A549 (cell line): ENCODE measurements around the gene ABCB8. TPM values are rescaled to one million over a fixed set of nuclear protein-coding genes. Genes with fewer than 3 reads are reported as not detected.

Experiments
- ATAC-seq, 2 experiments: fragments of 200-7000 bp in 1 of 2; fragments of >200 bp in 1 of 2; cut with Nextera tagmentation in 1 of 2; cut with Tn5 transposase in 1 of 2; 3 replicates each; pipeline versions ENCODE4 v1.8.0 to v1.9.1; 2018 to 2020; ENCODE audit warnings: mild to moderate bottlenecking in 1 of 2, moderate library complexity in 1 of 2
- CTCF ChIA-PET: fragments of 300-600 bp; sonication (Branson Sonifier 250); formaldehyde crosslinking; extraction: SDS; loops from one replicate; lab custom pipeline; 2021; ENCODE audit warnings: antibody characterized with exemption, inconsistent platforms; lab: Yijun Ruan, JAX
- POLR2A ChIA-PET: fragments of 350-600 bp; formaldehyde crosslinking; extraction: SDS; loops from one replicate; lab custom pipeline; 2021; ENCODE audit warnings: antibody characterized with exemption, inconsistent platforms; lab: Yijun Ruan, JAX
- DNase-seq, 2 experiments: peaks; one replicate each; pipeline versions ENCODE4 v3.0.0 to v3.0.0-alpha.2; 2011 to 2016; ENCODE audit warnings: low read depth in 1 of 2, low spot score in 1 of 2
- FAIRE-seq: peaks from 2 replicates; lab custom pipeline; 2011; peaks lifted over from hg19 to GRCh38; lab: Jason Lieb, UNC
- H3K27ac ChIP-seq, 2 experiments: fragments of >200 bp; sonication (Bioruptor Twin); formaldehyde crosslinking; 3 replicates each; pipeline ENCODE4 v1.5.1; 2016 to 2017
- H3K4me1 ChIP-seq: fragments of >200 bp; sonication (Bioruptor Twin); formaldehyde crosslinking; 3 replicates; pipeline ENCODE4 v1.6.1; 2016
- H3K4me2 ChIP-seq: fragments of >200 bp; sonication (Bioruptor Twin); formaldehyde crosslinking; 3 replicates; pipeline ENCODE4 v1.6.1; 2016
- H3K4me3 ChIP-seq: fragments of >200 bp; sonication (Bioruptor Twin); formaldehyde crosslinking; 3 replicates; pipeline ENCODE4 v1.5.1; 2016
- H3K9me3 ChIP-seq: fragments of >200 bp; sonication (Bioruptor Twin); formaldehyde crosslinking; 3 replicates; pipeline ENCODE4 v1.6.1; 2016
- CBX2 ChIP-seq: fragments of 200-600 bp; sonication (generic); IDR thresholded peaks from 2 replicates; pipeline ENCODE4 v1.6.1; 2016; ENCODE audit warnings: low read depth, mild to moderate bottlenecking, borderline replicate concordance
- EHF ChIP-seq: fragments of 250-450 bp; sonication (Bioruptor Pico); IDR thresholded peaks from 2 replicates; pipeline ENCODE4 v1.5.0; 2020; ENCODE audit warnings: mild to moderate bottlenecking
- EHMT2 ChIP-seq: fragments of 200-600 bp; sonication (generic); IDR thresholded peaks from 2 replicates; pipeline ENCODE4 v1.6.1; 2016; ENCODE audit warnings: antibody characterized with exemption, low read depth, mild to moderate bottlenecking, moderate library complexity
- FOSL2 ChIP-seq, 2 experiments: fragments of 450-650 bp in 1 of 2; fragments of >200 bp in 1 of 2; sonication (Bioruptor Twin) in 1 of 2; formaldehyde crosslinking; IDR thresholded peaks; 2 replicates each; pipeline versions ENCODE4 v1.5.0 to v1.6.1; 2016 to 2020; ENCODE audit warnings: mild to moderate bottlenecking in 1 of 2, moderate library complexity in 1 of 2
- FOXS1 ChIP-seq: fragments of 250-450 bp; sonication (Bioruptor Pico); IDR thresholded peaks from 2 replicates; pipeline ENCODE4 v1.5.0; 2020; ENCODE audit warnings: mild to moderate bottlenecking, moderate library complexity
- HDAC2 ChIP-seq: fragments of 200-600 bp; sonication (generic); IDR thresholded peaks from 2 replicates; pipeline ENCODE4 v1.6.1; 2016
- KDM1A ChIP-seq: fragments of 200-600 bp; sonication (generic); IDR thresholded peaks from 2 replicates; pipeline ENCODE4 v1.6.1; 2016; ENCODE audit warnings: low read depth, mild to moderate bottlenecking
- KDM5A ChIP-seq: fragments of 200-600 bp; sonication (generic); IDR thresholded peaks from 2 replicates; pipeline ENCODE4 v1.6.1; 2016; ENCODE audit warnings: antibody characterized with exemption, mild to moderate bottlenecking
- MAX ChIP-seq: IDR thresholded peaks from 2 replicates; pipeline ENCODE4 v1.6.1; 2012
- MAZ ChIP-seq: fragments of 150-350 bp; IDR thresholded peaks from 2 replicates; pipeline ENCODE4 v1.6.1; 2014; ENCODE audit warnings: antibody characterized with exemption, low read depth, low read length, borderline replicate concordance
- MYC ChIP-seq: IDR thresholded peaks from 2 replicates; pipeline ENCODE4 v1.6.1; 2012; ENCODE audit warnings: mild to moderate bottlenecking, inconsistent platforms, low read length, improper control_type of control experiment, borderline replicate concordance
- RARB ChIP-seq: fragments of 250-450 bp; sonication (Bioruptor Pico); IDR thresholded peaks from 2 replicates; pipeline ENCODE4 v1.8.0; 2021; ENCODE audit warnings: mild to moderate bottlenecking, moderate library complexity
- RCOR1 ChIP-seq: fragments of 150-350 bp; IDR thresholded peaks from 2 replicates; pipeline ENCODE4 v1.6.1; 2014; ENCODE audit warnings: antibody characterized with exemption, low read length, low read depth
- TP53 ChIP-seq: fragments of 250-450 bp; sonication (Bioruptor Pico); IDR thresholded peaks from 2 replicates; pipeline ENCODE4 v1.5.0; 2021; ENCODE audit warnings: mild to moderate bottlenecking, moderate library complexity
- ZFP36 ChIP-seq: fragments of 450-650 bp; IDR thresholded peaks from 2 replicates; pipeline ENCODE4 v1.6.1; 2014; ENCODE audit warnings: borderline replicate concordance; ENCODE audit not compliant: partially characterized antibody
- ZSCAN20 ChIP-seq: fragments of 250-450 bp; sonication (Bioruptor Pico); IDR thresholded peaks from 2 replicates; pipeline ENCODE4 v1.8.0; 2022; ENCODE audit warnings: mild to moderate bottlenecking, moderate library complexity
- WGBS: methylation state at CpG from one replicate; pipeline ENCODE4 v1.1.6; 2017; ENCODE audit errors: missing lambda C conversion rate; 5-methylcytosine and 5-hydroxymethylcytosine counted together
- polyA plus RNA-seq, 4 experiments: library from polyadenylated mRNA; depleted of rRNA in 3 of 4; stranded (reverse); fragments of >200 nt; fragmentation: RNase III in 1 of 4; extraction: RNeasy Plus Mini Kit Qiagen cat#74134 plus additional on column Dnase treatment in 1 of 4; gene quantifications; 2 replicates in 3 of 4; 3 replicates in 1 of 4; pipeline ENCODE4 v1.2.3, GENCODE V29; 2011 to 2017
- TF ChIP-seq, protein P1 (sequence below): fragments of 250-450 bp; sonication (Bioruptor Pico); IDR thresholded peaks from 2 replicates; pipeline ENCODE4 v1.5.0; 2020; ENCODE audit warnings: low read depth, mild to moderate bottlenecking, moderate library complexity
- TF ChIP-seq, protein P2 (sequence below): fragments of 150-350 bp; IDR thresholded peaks from 2 replicates; pipeline ENCODE4 v1.6.1; 2014; ENCODE audit warnings: low read depth, mild to moderate bottlenecking, low read length

The ABCB8 gene
- polyA plus RNA-seq, 2 of the 4 experiments (the other 2 are of a cell fraction): 19.6 to 41.1 TPM

DNA sequence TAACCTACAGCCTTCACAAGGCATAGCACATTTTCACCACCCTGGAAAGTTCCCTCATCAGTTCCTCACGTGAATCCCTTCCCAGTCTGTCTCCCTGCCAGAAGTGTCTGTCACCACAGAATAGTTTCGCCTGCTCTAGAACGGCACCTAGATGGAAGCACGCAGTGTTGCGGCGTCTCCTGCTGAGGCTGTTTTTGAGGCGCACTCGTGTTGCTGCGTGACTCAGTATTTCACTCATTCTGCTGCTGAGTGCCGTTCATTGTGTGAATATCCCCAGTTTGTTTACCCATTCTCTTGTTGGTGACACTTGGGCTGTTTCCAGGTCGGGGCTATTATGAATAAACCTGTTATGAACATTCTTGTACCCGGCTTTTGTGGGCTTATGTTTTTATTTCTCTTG is 24.7 kb upstream of the ABCB8 start:
- Histone ChIP-seq H3K27ac (no peak overlapping the region), H3K9me3 (no peaks in the 10 kb centered on the region), H3K4me3 (no peak overlapping the region), H3K4me2 (0 out of 3 replicates have a peak overlapping the region, but pooled peaks have one; percentile 21), H3K4me1 (0 out of 3 replicates have a peak, but pooled peaks cover 5% of the 10 kb centered on the region)
- TF ChIP-seq RCOR1 (no peak), CBX2 (no peak), FOSL2 (IDR thresholded peaks at IDR 0.05) (no peak), FOSL2 (CRISPR knock-in tag; IDR thresholded peaks at IDR 0.05) (peak; percentile 5; the same call in 1 of the 2 replicates), MYC (no peak), RARB (CRISPR knock-in tag) (no peak), KDM5A (no peak)
- WGBS: 11% methylated on average over 12 of the region's 12 CpGs
- peak in 1 of 2 experiments; percentile 40 for DNase-seq
- FAIRE-seq: no peak
- POLR2A ChIA-PET: no interaction called here
- peak; percentile 37 to 40; a peak in 4 of 6 replicates for ATAC-seq
- CTCF ChIA-PET: interaction anchor here (1.0 to 11.2 kb wide), 4 partner anchors 17 to 108 kb away, joined by 3 to 110 read pairs (median 16); partner anchors contain the start of gene ATG9B

- POLR2A ChIA-PET: no interaction called here
- WGBS: 66% methylated on average over 9 of the region's 9 CpGs
- Histone ChIP-seq H3K4me3 (no peak overlapping the region), H3K4me1 (peaks cover 17% of the 10 kb centered on the region; the same call in 1 of the 3 replicates), H3K27ac (no peak overlapping the region), H3K4me2 (no peak overlapping the region), H3K9me3 (no peaks in the 10 kb centered on the region)
- FAIRE-seq (no peak), DNase-seq (no peak), ATAC-seq (no peak)
- CTCF ChIA-PET: interaction anchor here (1.2 to 11.2 kb wide), 6 partner anchors 15 to 108 kb away, joined by 3 to 110 read pairs (median 9); partner anchors contain the start of gene ATG9B
- TF ChIP-seq TP53 (CRISPR knock-in tag) (no peak), KDM1A (no peak), KDM5A (no peak), EHMT2 (no peak), EHF (CRISPR knock-in tag) (no peak), MAZ (no peak), HDAC2 (no peak), FOXS1 (CRISPR knock-in tag) (no peak), ZSCAN20 (CRISPR knock-in tag) (no peak), ZFP36 (no peak)
Observed at GRCh38 chr7:151005566-151005965, 22.7 kb upstream of the ABCB8 start.

GRCh38 chr7:151006590-151007300 is 21.5 kb upstream of the ABCB8 start:
- no peak for TF ChIP-seq RCOR1
- TF ChIP-seq, protein P1, sequence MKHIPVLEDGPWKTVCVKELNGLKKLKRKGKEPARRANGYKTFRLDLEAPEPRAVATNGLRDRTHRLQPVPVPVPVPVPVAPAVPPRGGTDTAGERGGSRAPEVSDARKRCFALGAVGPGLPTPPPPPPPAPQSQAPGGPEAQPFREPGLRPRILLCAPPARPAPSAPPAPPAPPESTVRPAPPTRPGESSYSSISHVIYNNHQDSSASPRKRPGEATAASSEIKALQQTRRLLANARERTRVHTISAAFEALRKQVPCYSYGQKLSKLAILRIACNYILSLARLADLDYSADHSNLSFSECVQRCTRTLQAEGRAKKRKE (CRISPR knock-in tag): no peak
- TF ChIP-seq, protein P2, sequence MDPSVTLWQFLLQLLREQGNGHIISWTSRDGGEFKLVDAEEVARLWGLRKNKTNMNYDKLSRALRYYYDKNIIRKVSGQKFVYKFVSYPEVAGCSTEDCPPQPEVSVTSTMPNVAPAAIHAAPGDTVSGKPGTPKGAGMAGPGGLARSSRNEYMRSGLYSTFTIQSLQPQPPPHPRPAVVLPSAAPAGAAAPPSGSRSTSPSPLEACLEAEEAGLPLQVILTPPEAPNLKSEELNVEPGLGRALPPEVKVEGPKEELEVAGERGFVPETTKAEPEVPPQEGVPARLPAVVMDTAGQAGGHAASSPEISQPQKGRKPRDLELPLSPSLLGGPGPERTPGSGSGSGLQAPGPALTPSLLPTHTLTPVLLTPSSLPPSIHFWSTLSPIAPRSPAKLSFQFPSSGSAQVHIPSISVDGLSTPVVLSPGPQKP: no peak
- TF ChIP-seq MAX: no peak
- H3K4me2 ChIP-seq: no peak overlapping the region
- 86% methylated on average over 14 of the region's 23 CpGs for WGBS
- H3K27ac ChIP-seq: no peak overlapping the region
- H3K4me3 ChIP-seq: no peak overlapping the region
- DNase-seq (no peak), FAIRE-seq (no peak), ATAC-seq (no peak)
- peaks cover 20% of the 10 kb centered on the region; the same call in 1 of the 3 replicates for H3K4me1 ChIP-seq
- no peaks in the 10 kb centered on the region for H3K9me3 ChIP-seq
- POLR2A ChIA-PET: no interaction called here
- CTCF ChIA-PET: interaction anchor here (0.8 to 11.2 kb wide), 10 partner anchors 8 to 105 kb away, joined by 3 to 110 read pairs (median 4); partner anchors contain the start of gene ATG9B
